ENCODE results near the gene TSPAN4.

DNA sequence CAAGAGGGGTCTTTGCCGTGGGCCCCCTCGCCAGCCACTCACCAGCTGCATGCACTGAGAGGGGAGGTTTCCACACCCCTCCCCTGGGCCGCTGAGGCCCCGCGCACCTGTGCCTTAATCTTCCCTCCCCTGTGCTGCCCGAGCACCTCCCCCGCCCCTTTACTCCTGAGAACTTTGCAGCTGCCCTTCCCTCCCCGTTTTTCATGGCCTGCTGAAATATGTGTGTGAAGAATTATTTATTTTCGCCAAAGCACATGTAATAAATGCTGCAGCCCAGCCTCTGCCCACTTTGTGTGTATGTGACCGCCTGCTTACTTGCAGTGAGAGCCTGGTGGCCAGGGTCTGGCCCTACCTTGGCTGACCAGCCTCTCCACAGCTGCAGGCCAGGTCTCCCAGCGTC, 17.7 kb upstream of the TSPAN4 start:
- TF ChIP-seq, protein P1, sequence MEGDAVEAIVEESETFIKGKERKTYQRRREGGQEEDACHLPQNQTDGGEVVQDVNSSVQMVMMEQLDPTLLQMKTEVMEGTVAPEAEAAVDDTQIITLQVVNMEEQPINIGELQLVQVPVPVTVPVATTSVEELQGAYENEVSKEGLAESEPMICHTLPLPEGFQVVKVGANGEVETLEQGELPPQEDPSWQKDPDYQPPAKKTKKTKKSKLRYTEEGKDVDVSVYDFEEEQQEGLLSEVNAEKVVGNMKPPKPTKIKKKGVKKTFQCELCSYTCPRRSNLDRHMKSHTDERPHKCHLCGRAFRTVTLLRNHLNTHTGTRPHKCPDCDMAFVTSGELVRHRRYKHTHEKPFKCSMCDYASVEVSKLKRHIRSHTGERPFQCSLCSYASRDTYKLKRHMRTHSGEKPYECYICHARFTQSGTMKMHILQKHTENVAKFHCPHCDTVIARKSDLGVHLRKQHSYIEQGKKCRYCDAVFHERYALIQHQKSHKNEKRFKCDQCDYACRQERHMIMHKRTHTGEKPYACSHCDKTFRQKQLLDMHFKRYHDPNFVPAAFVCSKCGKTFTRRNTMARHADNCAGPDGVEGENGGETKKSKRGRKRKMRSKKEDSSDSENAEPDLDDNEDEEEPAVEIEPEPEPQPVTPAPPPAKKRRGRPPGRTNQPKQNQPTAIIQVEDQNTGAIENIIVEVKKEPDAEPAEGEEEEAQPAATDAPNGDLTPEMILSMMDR (IDR thresholded peaks at IDR 0.05), result no peak
- TF ChIP-seq POLR2A (IDR thresholded peaks at IDR 0.05), result no peak

Measured in heart left ventricle (tissue), 13 donors.